ENCODE results near the gene ANO8. TPM values are rescaled to one million over a fixed set of nuclear protein-coding genes. Genes with fewer than 3 reads are reported as not detected.
A peak's percentile ranks its signal among the peaks of the same experiment; 100 is the strongest.

The ANO8 gene, protein sequence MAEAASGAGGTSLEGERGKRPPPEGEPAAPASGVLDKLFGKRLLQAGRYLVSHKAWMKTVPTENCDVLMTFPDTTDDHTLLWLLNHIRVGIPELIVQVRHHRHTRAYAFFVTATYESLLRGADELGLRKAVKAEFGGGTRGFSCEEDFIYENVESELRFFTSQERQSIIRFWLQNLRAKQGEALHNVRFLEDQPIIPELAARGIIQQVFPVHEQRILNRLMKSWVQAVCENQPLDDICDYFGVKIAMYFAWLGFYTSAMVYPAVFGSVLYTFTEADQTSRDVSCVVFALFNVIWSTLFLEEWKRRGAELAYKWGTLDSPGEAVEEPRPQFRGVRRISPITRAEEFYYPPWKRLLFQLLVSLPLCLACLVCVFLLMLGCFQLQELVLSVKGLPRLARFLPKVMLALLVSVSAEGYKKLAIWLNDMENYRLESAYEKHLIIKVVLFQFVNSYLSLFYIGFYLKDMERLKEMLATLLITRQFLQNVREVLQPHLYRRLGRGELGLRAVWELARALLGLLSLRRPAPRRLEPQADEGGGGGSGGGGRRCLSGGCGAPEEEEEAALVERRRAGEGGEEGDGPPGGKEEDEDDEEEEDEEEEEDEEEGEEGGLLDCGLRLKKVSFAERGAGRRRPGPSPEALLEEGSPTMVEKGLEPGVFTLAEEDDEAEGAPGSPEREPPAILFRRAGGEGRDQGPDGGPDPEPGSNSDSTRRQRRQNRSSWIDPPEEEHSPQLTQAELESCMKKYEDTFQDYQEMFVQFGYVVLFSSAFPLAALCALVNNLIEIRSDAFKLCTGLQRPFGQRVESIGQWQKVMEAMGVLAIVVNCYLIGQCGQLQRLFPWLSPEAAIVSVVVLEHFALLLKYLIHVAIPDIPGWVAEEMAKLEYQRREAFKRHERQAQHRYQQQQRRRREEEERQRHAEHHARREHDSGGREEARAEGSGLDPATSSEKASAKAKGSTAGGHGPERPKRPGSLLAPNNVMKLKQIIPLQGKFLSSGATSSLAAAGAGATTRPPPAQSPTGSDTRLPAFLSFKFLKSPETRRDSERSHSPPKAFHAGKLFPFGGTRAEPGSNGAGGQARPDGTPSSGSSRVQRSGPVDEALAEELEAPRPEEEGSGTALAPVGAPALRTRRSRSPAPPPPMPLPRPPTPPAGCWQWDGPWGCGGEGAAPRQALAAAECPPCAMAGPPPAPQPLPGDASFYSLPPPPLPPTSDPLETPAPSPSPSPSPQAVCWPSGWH
- 5.1 and 7.4 TPM in 2 replicates for total RNA-seq

DNA sequence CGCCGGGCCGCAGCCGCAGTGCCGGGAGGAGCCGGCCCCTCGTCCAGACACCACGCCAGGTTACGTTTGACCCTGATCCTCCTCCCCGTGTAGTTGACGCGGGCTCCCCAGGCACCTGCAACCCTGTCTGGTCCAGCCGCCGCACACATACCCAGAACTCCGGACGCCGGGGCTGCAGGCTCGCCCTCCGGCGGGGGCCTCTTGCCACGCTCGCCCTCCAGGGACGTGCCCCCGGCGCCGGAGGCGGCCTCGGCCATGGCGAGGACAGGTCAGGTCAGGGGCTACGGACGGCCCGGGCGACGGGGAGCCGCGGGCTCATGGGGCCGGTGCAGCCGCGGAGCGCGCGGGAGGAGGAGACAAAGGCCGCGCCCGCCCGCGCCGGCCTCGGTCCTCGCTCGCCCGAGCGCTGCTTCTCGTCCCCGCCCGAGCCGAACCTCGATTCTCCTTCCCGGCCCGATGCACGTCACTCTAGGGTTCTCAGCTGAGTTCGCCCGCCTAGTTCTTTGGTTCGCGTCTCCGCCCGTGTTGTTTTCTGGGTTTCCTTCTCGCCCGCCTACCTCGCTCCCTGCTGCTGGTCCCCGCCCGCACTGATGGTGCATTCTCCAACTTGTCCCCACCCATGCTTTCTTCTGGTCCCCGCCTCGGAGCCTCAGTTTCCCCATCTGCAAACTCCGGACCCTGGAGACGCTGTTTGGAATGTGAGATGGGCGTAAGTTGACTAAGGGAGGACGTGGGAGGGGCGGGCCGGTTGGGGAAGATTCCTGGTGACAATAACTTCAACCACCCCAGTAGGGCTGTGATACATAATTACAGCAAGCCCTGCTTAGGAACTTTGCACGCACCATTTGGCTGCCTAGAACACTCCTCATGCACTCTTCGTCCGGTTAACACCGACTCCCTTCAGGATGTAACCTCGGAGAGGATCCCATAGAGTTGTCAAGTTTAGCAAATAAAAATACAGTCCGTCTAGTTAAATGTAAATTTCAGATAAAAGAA lies at the start of gene ANO8:
Gene ANO8 (minus strand): TSS at position 442 of the 996 bp plus-strand sequence. CDS start 185 bp downstream, at position 257.
- peak within 1 kb of the TSS; percentile 82 for H3K4me3 ChIP-seq (ENCODE audit: insufficient read depth, low read length)
- TF ChIP-seq, protein P1, sequence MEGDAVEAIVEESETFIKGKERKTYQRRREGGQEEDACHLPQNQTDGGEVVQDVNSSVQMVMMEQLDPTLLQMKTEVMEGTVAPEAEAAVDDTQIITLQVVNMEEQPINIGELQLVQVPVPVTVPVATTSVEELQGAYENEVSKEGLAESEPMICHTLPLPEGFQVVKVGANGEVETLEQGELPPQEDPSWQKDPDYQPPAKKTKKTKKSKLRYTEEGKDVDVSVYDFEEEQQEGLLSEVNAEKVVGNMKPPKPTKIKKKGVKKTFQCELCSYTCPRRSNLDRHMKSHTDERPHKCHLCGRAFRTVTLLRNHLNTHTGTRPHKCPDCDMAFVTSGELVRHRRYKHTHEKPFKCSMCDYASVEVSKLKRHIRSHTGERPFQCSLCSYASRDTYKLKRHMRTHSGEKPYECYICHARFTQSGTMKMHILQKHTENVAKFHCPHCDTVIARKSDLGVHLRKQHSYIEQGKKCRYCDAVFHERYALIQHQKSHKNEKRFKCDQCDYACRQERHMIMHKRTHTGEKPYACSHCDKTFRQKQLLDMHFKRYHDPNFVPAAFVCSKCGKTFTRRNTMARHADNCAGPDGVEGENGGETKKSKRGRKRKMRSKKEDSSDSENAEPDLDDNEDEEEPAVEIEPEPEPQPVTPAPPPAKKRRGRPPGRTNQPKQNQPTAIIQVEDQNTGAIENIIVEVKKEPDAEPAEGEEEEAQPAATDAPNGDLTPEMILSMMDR (IDR thresholded peaks at IDR 0.05; ENCODE audit: extremely low read depth, low read depth, low read length): no peak
- H4K20me1 ChIP-seq (ENCODE audit: insufficient read depth, low read length): no peaks in the 10 kb centered on the region
- peaks cover 23% of the 10 kb centered on the region for H3K4me1 ChIP-seq (ENCODE audit: insufficient read depth, low read length)
- H3K27ac ChIP-seq (ENCODE audit: low read depth, low read length): peak within 1 kb of the TSS; percentile 28
- H3K79me2 ChIP-seq (ENCODE audit: insufficient read depth, low read length): no peaks in the 10 kb centered on the region
- H3K9me3 ChIP-seq (ENCODE audit: low read depth, low read length): no peaks in the 10 kb centered on the region
- peak; percentile 100 for DNase-seq (ENCODE audit: insufficient read length, low spot score, missing footprints)
- H3K27me3 ChIP-seq (ENCODE audit: insufficient read depth, low read length): no peaks in the 10 kb centered on the region
- peak within 1 kb of the TSS; percentile 93 for H2AFZ ChIP-seq (ENCODE audit: low read length)
- H3K36me3 ChIP-seq (ENCODE audit: insufficient read depth, low read length): no peaks in the 10 kb centered on the region
- peak within 1 kb of the TSS; percentile 89 for H3K4me2 ChIP-seq (ENCODE audit: insufficient read depth, low read length)

DNA sequence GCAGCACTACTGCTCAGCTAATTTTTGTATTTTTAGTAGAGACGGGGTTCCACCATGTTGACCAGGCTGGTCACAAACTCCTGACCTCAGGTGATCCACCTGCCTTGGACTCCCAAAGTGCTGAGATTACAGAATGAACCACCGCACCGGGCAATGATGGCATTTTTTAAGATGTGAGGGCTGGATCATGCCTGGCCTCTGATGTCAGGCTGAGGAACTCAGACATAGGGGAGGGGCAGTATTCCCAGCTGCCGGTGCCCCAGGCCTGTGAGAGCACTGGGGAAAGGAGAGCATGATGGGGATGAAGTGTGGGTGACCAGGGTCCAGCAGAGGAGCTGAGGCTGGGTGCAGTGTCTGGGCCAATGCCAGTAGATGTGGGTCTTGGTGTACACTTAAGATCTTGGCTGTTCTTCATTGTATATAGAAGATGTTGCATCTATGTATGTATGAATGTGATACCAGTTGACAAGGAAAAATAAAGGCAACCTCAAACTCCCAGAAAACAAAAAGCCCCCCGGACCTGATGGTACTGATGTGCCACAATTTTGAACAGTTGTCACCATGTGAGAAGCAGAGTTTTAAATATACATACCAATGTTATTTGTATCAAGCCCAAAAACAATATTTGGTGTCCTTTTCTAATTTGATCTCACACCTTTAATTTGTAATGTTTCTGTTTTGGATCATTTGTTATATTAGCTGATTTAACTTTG lies 45.9 kb upstream of the ANO8 start:
- DNase-seq (ENCODE audit: insufficient read length, low spot score, missing footprints): peak; percentile 31
- Histone ChIP-seq H3K9me3 (ENCODE audit: low read depth, low read length) (no peaks in the 10 kb centered on the region), H3K79me2 (ENCODE audit: insufficient read depth, low read length) (no peaks in the 10 kb centered on the region)

DNA sequence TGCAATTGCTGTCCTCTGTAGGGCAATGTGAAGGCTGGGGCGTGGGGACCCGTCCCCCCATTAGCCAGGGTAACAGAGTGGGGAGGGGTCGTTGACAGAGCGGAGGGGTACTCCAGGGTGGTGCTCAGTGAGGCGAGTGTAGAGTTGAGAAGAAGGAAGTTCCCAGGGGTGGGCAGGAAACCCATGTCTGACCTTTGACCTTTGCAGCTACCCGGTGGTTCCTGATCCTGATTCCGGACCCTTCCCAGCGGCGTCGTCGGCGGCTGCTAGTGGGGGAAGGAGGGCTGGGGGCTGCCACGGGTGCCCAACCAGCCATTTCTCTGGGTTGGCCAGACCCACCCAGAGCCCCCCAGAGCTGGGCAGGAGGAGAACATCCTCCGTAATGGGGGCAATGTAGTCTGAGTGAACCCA lies 44.6 kb upstream of the ANO8 start:
- H4K20me1 ChIP-seq (ENCODE audit: insufficient read depth, low read length): no peaks in the 10 kb centered on the region
- no peak overlapping the region for H2AFZ ChIP-seq (ENCODE audit: low read length)
- H3K79me2 ChIP-seq (ENCODE audit: insufficient read depth, low read length): no peaks in the 10 kb centered on the region
- DNase-seq (ENCODE audit: insufficient read length, low spot score, missing footprints): peak; percentile 37
- H3K9me3 ChIP-seq (ENCODE audit: low read depth, low read length): no peaks in the 10 kb centered on the region
- peaks cover 5% of the 10 kb centered on the region for H3K4me1 ChIP-seq (ENCODE audit: insufficient read depth, low read length)
- no peaks in the 10 kb centered on the region for H3K27me3 ChIP-seq (ENCODE audit: insufficient read depth, low read length)
- H3K36me3 ChIP-seq (ENCODE audit: insufficient read depth, low read length): no peaks in the 10 kb centered on the region
- H3K4me2 ChIP-seq (ENCODE audit: insufficient read depth, low read length): no peak overlapping the region
- no peak overlapping the region for H3K4me3 ChIP-seq (ENCODE audit: insufficient read depth, low read length)
- H3K27ac ChIP-seq (ENCODE audit: low read depth, low read length): no peak overlapping the region
- TF ChIP-seq, protein P1 (IDR thresholded peaks at IDR 0.05; ENCODE audit: extremely low read depth, low read depth, low read length): no peak

More for the DNA sequence above, 45.9 kb upstream of the ANO8 start:
- Histone ChIP-seq H3K4me1 (ENCODE audit: insufficient read depth, low read length) (peaks cover 5% of the 10 kb centered on the region), H3K4me2 (ENCODE audit: insufficient read depth, low read length) (no peak overlapping the region), H3K36me3 (ENCODE audit: insufficient read depth, low read length) (no peaks in the 10 kb centered on the region), H3K27me3 (ENCODE audit: insufficient read depth, low read length) (no peaks in the 10 kb centered on the region), H3K4me3 (ENCODE audit: insufficient read depth, low read length) (no peak overlapping the region), H4K20me1 (ENCODE audit: insufficient read depth, low read length) (no peaks in the 10 kb centered on the region), H3K27ac (ENCODE audit: low read depth, low read length) (no peak overlapping the region), H2AFZ (ENCODE audit: low read length) (no peak overlapping the region)
- TF ChIP-seq, protein P1 (IDR thresholded peaks at IDR 0.05; ENCODE audit: extremely low read depth, low read depth, low read length): no peak

All from osteoblast (primary cell).